Bronchial epithelial cell (primary cell): ENCODE measurements around the gene LSM2. TPM values are rescaled to one million over a fixed set of nuclear protein-coding genes. Genes with fewer than 3 reads are reported as not detected.
"Not testable (repeated sequence)": the region's sequence is repeated elsewhere in the genome, so short reads cannot be mapped to it uniquely, and the experiment has no call there.

Source experiments
- DNase-seq: peaks from one replicate; pipeline ENCODE4 v3.0.0-alpha.2; 2010; ENCODE audit warnings: low read depth
- FAIRE-seq: peaks from 2 replicates; lab custom pipeline; 2011; peaks lifted over from hg19 to GRCh38; lab: Jason Lieb, UNC
- H3K27me3 ChIP-seq: 2 replicates; pipeline ENCODE4 v1.5.1; 2011; ENCODE audit warnings: low read length; ENCODE audit not compliant: control insufficient read depth, insufficient read depth
- H3K36me3 ChIP-seq: 2 replicates; pipeline ENCODE4 v1.5.1; 2011; ENCODE audit warnings: low read length; ENCODE audit not compliant: control insufficient read depth, insufficient read depth
- H3K4me3 ChIP-seq: 2 replicates; pipeline ENCODE4 v1.5.1; 2011; ENCODE audit warnings: mild to moderate bottlenecking, low read depth, low read length, control low read depth
- total RNA-seq: library from RNA; depleted of rRNA; stranded (reverse); fragments of >200 nt; gene quantifications from 2 replicates; pipeline ENCODE4 v1.2.1, GENCODE V29; 2014
- TF ChIP-seq, protein P1 (sequence below): IDR thresholded peaks from 2 replicates; pipeline ENCODE4 v1.5.1; 2011; ENCODE audit warnings: mild to moderate bottlenecking, moderate library complexity, low read length, control low read depth, inconsistent platforms; ENCODE audit not compliant: insufficient read depth, severe bottlenecking

The LSM2 gene
- total RNA-seq, 1 donor from 2014 or later = 29.2 TPM

- TF ChIP-seq, protein P1, sequence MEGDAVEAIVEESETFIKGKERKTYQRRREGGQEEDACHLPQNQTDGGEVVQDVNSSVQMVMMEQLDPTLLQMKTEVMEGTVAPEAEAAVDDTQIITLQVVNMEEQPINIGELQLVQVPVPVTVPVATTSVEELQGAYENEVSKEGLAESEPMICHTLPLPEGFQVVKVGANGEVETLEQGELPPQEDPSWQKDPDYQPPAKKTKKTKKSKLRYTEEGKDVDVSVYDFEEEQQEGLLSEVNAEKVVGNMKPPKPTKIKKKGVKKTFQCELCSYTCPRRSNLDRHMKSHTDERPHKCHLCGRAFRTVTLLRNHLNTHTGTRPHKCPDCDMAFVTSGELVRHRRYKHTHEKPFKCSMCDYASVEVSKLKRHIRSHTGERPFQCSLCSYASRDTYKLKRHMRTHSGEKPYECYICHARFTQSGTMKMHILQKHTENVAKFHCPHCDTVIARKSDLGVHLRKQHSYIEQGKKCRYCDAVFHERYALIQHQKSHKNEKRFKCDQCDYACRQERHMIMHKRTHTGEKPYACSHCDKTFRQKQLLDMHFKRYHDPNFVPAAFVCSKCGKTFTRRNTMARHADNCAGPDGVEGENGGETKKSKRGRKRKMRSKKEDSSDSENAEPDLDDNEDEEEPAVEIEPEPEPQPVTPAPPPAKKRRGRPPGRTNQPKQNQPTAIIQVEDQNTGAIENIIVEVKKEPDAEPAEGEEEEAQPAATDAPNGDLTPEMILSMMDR = peak; percentile 10
- peak; percentile 65 for DNase-seq
- Histone ChIP-seq H3K36me3 (no peaks in the 10 kb centered on the region), H3K4me3 (peak overlapping the region; percentile 86), H3K27me3 (no peaks in the 10 kb centered on the region)
- no peak for FAIRE-seq
These were observed 23.0 kb upstream of the LSM2 start for GRCh38 chr6:31829633-31830283.

- DNase-seq (peak; percentile 99), FAIRE-seq (no peak)
- TF ChIP-seq, protein P1 = no peak
- no peaks in the 10 kb centered on the region for H3K36me3 ChIP-seq
- H3K27me3 ChIP-seq = no peaks in the 10 kb centered on the region
- H3K4me3 ChIP-seq = peak within 1 kb of the TSS; percentile 83
These were observed 20.7 kb upstream of the LSM2 start, which contains the start of gene HSPA1B for GRCh38 chr6:31827286-31828079. Gene HSPA1B (plus strand): TSS chr6:31827738. CDS start chr6:31827951, 213 bp downstream.

DNA sequence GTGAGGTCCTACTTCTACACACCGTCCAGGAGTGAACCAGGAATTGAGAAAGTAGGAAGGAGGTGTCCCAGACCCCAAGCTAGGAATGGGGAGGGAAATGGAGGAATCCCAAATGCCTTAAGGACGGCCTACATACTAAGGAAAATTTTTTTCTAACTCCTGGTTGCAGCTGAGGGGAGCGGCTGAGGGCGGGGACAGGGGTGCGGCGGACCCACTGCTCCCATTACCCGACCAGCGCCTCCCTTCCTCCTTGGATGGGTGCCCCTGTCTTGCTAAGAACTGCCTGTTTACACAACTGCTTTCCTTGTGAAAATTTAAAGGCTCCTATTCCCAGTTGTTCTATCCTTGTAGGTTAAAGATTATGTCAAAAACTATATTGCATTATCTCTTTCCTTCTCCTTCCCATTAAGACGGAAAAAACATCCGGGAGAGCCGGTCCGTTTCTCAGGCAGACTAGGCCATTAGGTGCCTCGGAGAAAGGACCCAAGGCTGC, 20.1 kb upstream of the LSM2 start:
- Histone ChIP-seq H3K27me3 (no peaks in the 10 kb centered on the region), H3K4me3 (peak overlapping the region; percentile 34), H3K36me3 (no peaks in the 10 kb centered on the region)
- DNase-seq (no peak), FAIRE-seq (no peak)
- TF ChIP-seq, protein P1 = no peak

DNA sequence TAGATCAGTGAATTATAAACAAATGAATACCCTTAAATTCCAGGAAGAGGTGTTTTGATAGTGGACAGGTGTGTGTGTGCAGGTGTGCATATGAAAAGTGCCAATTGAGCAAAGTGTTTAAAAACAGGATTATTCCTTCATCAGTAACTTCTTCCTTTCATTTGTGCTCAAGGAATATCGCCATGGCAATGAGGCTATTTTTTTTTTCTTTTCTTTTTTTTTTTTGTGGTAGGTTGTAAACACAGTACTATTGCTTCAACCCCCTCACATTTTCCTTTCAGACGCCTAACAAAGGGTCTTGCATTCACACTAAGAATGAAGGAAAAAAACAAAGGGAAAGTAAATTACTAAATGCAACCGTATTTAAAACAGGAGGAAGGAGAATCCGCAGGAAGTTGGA, 18.8 kb upstream of the LSM2 start:
- Histone ChIP-seq H3K36me3 (no peaks in the 10 kb centered on the region), H3K27me3 (no peaks in the 10 kb centered on the region), H3K4me3 (no peak overlapping the region)
- TF ChIP-seq, protein P1 = no peak
- no peak for DNase-seq
- FAIRE-seq = no peak

DNA sequence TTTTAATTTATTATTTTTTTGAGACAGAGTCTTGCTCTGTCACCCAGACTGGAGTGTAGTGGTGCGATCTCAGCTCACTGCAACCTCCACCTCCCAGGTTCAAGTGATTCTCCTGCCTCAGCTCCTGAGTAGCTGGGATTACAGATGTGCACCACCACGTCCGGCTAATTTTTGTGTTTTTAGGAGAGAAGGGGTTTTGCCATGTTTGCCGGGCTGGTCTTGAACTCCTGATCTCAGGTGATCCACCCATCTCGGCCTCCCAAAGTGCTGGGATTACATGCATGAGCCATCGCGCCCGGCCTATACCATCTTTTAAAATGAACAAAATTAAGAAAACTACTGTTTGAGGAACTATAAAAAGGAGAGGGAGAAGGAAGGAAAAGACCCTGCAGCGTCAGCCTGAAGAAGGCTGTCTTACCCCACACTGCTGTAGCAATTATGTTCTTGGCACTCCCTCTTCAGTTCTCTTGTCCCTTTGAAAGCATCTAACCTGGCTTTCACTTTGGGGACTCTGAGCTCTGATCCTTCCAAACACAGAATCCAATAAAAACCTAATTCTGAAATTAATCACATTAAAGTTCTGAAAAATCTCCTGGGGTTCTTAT, 16.9 kb upstream of the LSM2 start:
- DNase-seq, H3K27me3 ChIP-seq, H3K4me3 ChIP-seq, FAIRE-seq, H3K36me3 ChIP-seq: not testable (repeated sequence)
